ENCODE results near the gene SAMD4A.

GRCh38 chr14:54715239-54715638 lies 148.3 kb downstream of the SAMD4A start:
- no peak for TF ChIP-seq CTCF (IDR thresholded peaks at IDR 0.05 in 8 of 11, conservative IDR thresholded peaks at IDR 0.05 in 3 of 11)
- TF ChIP-seq POLR2AphosphoS5 (IDR thresholded peaks at IDR 0.05) = no peak
- TF ChIP-seq POLR2A (IDR thresholded peaks at IDR 0.05) = no peak
